ENCODE data around the gene EPHA7.

Gene EPHA7

DNA sequence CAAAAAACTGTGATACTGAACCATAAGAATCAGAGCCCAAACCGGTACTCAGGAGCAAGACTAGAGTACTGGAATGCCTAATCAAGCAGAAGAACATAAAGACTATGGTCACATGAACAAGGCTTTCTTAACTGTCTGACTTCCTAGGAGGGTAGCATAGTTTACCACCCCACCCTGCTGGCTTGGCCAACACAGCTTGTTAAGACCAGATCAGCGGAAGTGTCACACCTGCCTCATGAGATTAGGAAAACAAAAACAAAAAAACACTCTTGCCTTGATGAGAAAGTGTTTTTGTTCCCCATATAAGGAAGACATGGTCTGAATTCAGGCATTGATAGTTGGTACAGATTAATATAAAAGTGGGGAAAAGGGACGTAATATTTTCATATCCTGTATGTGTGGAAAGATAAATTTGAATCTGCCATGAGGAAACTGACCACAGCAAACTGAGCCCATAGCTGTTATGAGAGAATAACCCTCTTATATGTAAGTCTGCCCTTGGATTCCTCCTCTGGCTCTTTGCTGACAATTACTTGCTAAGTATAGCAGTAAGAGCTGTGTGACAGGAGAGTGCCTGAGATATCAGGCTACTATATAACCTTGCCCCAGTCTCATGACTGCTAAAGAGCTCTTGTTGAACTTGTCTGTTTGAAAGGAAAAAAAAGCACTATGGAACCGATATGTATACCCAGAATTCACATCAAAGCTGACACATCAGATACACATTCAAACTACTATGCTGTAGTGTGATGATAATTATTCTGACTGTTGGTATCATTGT, 197.1 kb downstream of the EPHA7 start:
- TF ChIP-seq, protein P1, sequence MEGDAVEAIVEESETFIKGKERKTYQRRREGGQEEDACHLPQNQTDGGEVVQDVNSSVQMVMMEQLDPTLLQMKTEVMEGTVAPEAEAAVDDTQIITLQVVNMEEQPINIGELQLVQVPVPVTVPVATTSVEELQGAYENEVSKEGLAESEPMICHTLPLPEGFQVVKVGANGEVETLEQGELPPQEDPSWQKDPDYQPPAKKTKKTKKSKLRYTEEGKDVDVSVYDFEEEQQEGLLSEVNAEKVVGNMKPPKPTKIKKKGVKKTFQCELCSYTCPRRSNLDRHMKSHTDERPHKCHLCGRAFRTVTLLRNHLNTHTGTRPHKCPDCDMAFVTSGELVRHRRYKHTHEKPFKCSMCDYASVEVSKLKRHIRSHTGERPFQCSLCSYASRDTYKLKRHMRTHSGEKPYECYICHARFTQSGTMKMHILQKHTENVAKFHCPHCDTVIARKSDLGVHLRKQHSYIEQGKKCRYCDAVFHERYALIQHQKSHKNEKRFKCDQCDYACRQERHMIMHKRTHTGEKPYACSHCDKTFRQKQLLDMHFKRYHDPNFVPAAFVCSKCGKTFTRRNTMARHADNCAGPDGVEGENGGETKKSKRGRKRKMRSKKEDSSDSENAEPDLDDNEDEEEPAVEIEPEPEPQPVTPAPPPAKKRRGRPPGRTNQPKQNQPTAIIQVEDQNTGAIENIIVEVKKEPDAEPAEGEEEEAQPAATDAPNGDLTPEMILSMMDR (IDR thresholded peaks at IDR 0.05; ENCODE audit: low read depth, low read length), result no peak
- no peak overlapping the region for H3K4me3 ChIP-seq (replicated peaks in 1 of 2; ENCODE audit: low read depth in 2 of 2, low read length in 2 of 2)
- DNase-seq (ENCODE audit: low read depth in 2 of 2), result peak in 1 of 2 donors; percentile 1

DNA sequence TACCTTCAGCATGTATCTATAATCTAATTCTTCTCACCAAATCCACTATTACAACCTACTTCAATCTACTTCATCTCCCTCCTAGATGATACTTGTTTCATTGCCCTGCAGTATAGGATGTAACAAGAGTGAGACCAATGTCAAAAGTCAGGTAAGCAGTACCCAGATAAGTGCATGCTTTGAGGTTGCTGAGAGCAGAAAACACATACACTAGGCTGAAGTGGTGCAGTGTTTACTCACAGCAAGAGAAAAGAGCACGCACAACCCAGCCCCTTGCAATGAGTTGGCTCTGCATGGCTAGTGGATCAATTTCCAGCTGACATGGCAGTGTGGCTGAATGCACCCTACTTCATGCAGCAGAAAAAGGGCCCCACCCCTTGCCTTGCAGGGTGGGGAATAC, 199.9 kb downstream of the EPHA7 start:
- H3K4me3 ChIP-seq (replicated peaks in 1 of 2; ENCODE audit: low read depth in 2 of 2, low read length in 2 of 2), result no peak overlapping the region
- no peak for DNase-seq (ENCODE audit: low read depth in 2 of 2)
- TF ChIP-seq, protein P1 (IDR thresholded peaks at IDR 0.05; ENCODE audit: low read depth, low read length), result no peak

DNA sequence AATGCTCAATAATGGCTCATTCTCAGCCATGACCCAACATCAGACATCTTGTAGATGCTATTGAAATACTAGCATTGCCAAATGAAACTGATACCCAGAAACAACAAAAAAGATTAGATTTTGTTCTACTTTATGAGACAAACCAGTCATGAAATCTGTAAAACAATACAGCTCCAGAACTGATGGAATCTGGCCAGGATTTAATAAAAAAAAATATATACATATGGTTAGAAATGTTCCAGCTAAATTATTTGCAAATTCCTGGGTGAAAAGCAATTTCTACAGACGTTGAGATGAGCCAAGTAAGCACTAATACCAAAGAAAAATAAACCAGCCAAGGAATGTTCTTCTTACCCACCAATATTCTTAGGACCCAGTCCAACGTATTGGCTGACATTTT, 201.3 kb downstream of the EPHA7 start:
- TF ChIP-seq, protein P1 (IDR thresholded peaks at IDR 0.05; ENCODE audit: low read depth, low read length), result no peak
- H3K4me3 ChIP-seq (replicated peaks in 1 of 2; ENCODE audit: low read depth in 2 of 2, low read length in 2 of 2), result no peak overlapping the region
- no peak for DNase-seq (ENCODE audit: low read depth in 2 of 2)

DNA sequence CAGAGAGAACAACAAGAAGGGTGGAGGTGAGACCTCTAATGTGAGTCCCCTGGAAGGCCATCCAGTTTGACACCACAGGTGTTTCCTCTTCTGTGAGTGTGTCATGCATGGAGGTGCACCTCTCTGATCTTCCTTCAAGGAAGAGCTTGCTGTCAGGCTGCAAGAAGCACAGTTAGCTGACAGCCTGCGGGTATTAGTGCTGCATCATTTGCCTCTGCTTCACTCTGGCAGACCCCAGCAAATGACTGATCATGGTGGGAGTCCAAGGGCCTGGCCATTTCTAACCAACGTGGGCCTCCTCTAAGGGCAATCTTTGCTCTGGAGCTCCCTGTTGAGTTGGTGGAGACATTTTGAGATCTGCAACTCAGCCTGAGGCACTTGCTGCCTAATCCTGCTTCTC, 206.3 kb downstream of the EPHA7 start:
- no peak overlapping the region for H3K4me3 ChIP-seq (replicated peaks in 1 of 2; ENCODE audit: low read depth in 2 of 2, low read length in 2 of 2)
- DNase-seq (ENCODE audit: low read depth in 2 of 2), result no peak
- TF ChIP-seq, protein P1 (IDR thresholded peaks at IDR 0.05; ENCODE audit: low read depth, low read length), result no peak

DNA sequence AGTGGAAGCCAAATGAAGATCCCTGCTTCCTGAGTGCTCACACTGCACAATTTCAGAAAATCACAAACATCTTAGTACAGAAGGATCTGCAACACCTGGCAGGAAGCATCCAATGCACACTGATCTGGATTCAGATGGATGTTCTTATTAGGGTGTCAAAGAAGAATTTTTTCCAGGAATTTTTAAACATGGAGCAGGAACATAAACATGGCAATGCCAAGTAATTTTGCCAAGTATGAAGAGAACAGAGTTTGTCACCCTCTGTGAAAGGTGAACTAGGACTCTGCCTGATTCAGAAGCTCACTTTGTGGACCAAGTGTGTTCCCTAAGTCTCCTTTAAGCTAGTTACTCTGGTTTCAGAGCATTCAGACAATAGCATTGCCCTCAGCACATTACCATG, 208.5 kb downstream of the EPHA7 start:
- no peak for DNase-seq (ENCODE audit: low read depth in 2 of 2)
- TF ChIP-seq, protein P1 (IDR thresholded peaks at IDR 0.05; ENCODE audit: low read depth, low read length), result no peak
- no peak overlapping the region for H3K4me3 ChIP-seq (replicated peaks in 1 of 2; ENCODE audit: low read depth in 2 of 2, low read length in 2 of 2)

DNA sequence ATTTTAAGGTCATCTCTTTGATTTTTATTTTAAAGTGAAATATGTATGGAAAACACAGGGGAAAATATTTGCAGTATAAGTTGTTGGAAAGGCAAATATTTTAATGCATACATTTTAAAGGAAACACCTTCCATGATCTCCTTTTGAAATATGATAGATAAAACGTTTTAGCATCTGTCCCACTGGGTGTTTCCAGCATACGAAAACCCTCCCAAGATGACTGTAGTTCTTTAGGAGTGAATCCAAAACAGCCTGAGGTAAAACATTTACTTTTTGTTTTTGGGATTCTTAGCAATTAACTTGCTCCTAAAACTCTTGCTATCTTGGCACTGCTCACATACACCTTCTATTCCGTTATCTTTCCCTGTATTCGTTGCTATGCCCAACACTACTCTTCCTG, 210.0 kb downstream of the EPHA7 start:
- TF ChIP-seq, protein P1 (IDR thresholded peaks at IDR 0.05; ENCODE audit: low read depth, low read length), result no peak

More for the DNA sequence above, 210.0 kb downstream of the EPHA7 start:
- DNase-seq (ENCODE audit: low read depth in 2 of 2), result no peak
- no peak overlapping the region for H3K4me3 ChIP-seq (replicated peaks in 1 of 2; ENCODE audit: low read depth in 2 of 2, low read length in 2 of 2)
